OCI-LY3 (cell line): ENCODE measurements around the gene BTBD2.

Experiments used
- H2AFZ ChIP-seq: fragments of 200-600, 300-600 bp; shearing (Covaris generic); 2 replicates; pipeline ENCODE4 v1.6.0; 2014; ENCODE audit warnings: antibody characterized with exemption, low read depth, low read length
- H3K27ac ChIP-seq: fragments of 200-600, 300-600 bp; sonication (generic); 2 replicates; pipeline ENCODE4 v1.5.1; 2014; ENCODE audit warnings: mild to moderate bottlenecking, low read length, moderate library complexity, mixed read lengths
- H3K27me3 ChIP-seq: fragments of 200-600, 300-600 bp; sonication (generic); 2 replicates; pipeline ENCODE4 v1.6.1; 2014; ENCODE audit warnings: low read depth, low read length, mixed read lengths
- H3K36me3 ChIP-seq: fragments of 200-600, 300-600 bp; sonication (generic); replicated peaks from 2 replicates; pipeline ENCODE3; 2014; ENCODE audit warnings: low read depth, low read length, mixed read lengths
- H3K4me1 ChIP-seq: fragments of 300-600, 200-600 bp; sonication (generic); 2 replicates; pipeline ENCODE4 v1.6.1; 2014; ENCODE audit warnings: low read length, mixed read lengths
- H3K4me2 ChIP-seq: fragments of 200-600, 300-600 bp; sonication (generic); 2 replicates; pipeline ENCODE4 v1.6.1; 2014; ENCODE audit warnings: low read length, mixed read lengths
- H3K4me3 ChIP-seq: fragments of 300-600, 200-600 bp; sonication (generic); 2 replicates; pipeline ENCODE4 v1.5.1; 2014; ENCODE audit warnings: antibody characterized with exemption, mild to moderate bottlenecking, low read length, moderate library complexity
- H3K79me2 ChIP-seq: fragments of 300-600, 200-600 bp; shearing (Covaris generic); 2 replicates; pipeline ENCODE4 v1.6.1; 2014; ENCODE audit warnings: mild to moderate bottlenecking, low read length, mixed read lengths
- H3K9ac ChIP-seq: fragments of 300-600, 200-600 bp; shearing (Covaris generic); 2 replicates; pipeline ENCODE4 v1.6.0; 2014; ENCODE audit warnings: mild to moderate bottlenecking, low read length, moderate library complexity
- H3K9me3 ChIP-seq: fragments of 200-600, 300-600 bp; shearing (Covaris generic); 2 replicates; pipeline ENCODE4 v1.6.1; 2014; ENCODE audit warnings: low read length, mixed read lengths; ENCODE audit not compliant: insufficient read depth
- H4K20me1 ChIP-seq: fragments of 200-600, 300-600 bp; sonication (generic); 2 replicates; pipeline ENCODE4 v1.6.1; 2016; ENCODE audit warnings: low read length, mixed read lengths; ENCODE audit not compliant: insufficient read depth
- EZH2phosphoT487 ChIP-seq: fragments of 200-600 bp; shearing (Covaris generic); IDR thresholded peaks from 2 replicates; pipeline ENCODE4 v1.6.1; 2018; ENCODE audit warnings: antibody characterized with exemption, mixed run types, low read depth
- TF ChIP-seq, protein P1 (sequence below): fragments of 200-600, 300-600 bp; sonication (generic); IDR thresholded peaks from 2 replicates; pipeline ENCODE4 v1.5.1; 2014; ENCODE audit warnings: antibody characterized with exemption, low read length, low read depth

BTBD2 gene

DNA sequence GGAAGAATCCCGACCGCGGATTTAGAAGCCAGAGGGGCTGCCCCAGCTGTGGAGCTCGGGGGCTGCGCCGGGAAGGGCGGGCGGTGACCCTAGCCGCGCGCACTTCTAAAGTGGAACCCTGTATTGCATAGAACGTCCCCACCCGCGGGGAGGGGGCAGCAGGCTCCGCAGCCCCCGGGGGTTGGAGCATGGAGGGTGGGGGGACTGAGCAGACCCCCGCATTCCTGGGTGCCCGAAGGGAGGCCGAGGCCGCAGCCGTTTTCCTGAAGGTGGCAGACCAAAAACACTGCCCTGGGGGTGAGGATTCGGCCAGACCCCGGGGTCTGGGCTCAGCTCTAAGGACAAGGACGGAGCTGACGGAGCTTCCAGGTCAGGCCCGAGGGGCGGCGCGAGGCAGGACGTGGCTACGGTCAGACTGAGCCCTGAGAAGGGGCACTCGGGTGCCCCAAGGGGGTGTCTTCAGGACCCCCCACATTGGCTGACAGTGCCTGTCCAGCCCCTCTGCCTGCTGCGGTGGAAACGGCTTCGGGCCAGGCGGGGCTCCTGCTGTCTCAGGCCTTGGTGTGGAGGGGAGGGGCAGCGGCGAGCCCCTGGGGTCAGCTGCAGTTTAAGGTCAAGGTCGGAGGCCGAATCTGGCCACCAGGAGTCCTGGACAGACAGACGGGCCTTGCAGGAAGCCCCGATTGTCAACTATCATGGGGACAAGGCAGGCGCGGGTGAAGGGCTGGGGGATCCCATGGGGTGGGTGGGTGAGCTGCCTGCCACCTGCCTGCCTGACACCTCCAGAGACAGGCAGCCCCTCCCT lies 23.0 kb upstream of the BTBD2 start:
- no peaks in the 10 kb centered on the region for H3K27me3 ChIP-seq
- H4K20me1 ChIP-seq, result peaks cover 61% of the 10 kb centered on the region
- no peak overlapping the region for H3K9ac ChIP-seq
- H2AFZ ChIP-seq, result no peak overlapping the region
- TF ChIP-seq EZH2phosphoT487, result no peak
- TF ChIP-seq, protein P1, sequence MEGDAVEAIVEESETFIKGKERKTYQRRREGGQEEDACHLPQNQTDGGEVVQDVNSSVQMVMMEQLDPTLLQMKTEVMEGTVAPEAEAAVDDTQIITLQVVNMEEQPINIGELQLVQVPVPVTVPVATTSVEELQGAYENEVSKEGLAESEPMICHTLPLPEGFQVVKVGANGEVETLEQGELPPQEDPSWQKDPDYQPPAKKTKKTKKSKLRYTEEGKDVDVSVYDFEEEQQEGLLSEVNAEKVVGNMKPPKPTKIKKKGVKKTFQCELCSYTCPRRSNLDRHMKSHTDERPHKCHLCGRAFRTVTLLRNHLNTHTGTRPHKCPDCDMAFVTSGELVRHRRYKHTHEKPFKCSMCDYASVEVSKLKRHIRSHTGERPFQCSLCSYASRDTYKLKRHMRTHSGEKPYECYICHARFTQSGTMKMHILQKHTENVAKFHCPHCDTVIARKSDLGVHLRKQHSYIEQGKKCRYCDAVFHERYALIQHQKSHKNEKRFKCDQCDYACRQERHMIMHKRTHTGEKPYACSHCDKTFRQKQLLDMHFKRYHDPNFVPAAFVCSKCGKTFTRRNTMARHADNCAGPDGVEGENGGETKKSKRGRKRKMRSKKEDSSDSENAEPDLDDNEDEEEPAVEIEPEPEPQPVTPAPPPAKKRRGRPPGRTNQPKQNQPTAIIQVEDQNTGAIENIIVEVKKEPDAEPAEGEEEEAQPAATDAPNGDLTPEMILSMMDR, result no peak
- H3K4me3 ChIP-seq, result no peak overlapping the region
- peaks cover 27% of the 10 kb centered on the region for H3K79me2 ChIP-seq
- H3K4me2 ChIP-seq, result no peak overlapping the region
- peaks cover 49% of the 10 kb centered on the region for H3K36me3 ChIP-seq
- no peaks in the 10 kb centered on the region for H3K9me3 ChIP-seq
- H3K4me1 ChIP-seq, result peaks cover 29% of the 10 kb centered on the region
- no peak overlapping the region for H3K27ac ChIP-seq

DNA sequence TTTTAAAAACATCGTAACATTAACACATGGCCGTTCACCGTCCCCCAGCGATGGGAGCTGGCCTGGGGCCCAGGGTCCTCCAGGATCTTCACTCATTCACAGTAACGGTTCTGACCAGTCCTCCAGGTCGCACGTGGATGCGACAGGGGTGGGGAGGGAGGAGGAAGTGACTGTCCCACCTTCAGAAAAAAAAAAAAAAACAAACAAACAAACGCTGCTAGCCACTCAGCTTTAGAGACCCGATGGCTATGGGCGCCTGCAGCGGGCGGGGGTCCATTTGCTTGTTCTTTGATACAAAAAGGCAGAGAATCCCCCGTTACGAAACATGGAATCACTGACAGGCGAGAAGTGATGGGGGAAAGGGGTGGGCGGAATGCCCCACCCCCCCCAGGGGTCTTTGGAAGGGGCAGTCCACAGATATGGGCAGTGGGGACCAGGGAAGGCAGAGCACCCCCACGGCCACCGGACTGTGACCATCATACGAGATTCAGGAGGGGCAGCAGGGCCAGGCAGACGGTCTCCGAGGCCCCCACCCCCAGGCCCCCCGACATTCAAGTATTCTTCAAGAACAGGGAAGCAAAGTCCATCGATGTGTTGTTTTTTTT lies 22.2 kb upstream of the BTBD2 start:
- no peak overlapping the region for H3K27ac ChIP-seq
- no peak overlapping the region for H3K9ac ChIP-seq
- H3K9me3 ChIP-seq, result no peaks in the 10 kb centered on the region
- 0 out of 2 replicates have a peak, but pooled peaks cover under 1% of the 10 kb centered on the region for H3K27me3 ChIP-seq
- no peak overlapping the region for H3K4me3 ChIP-seq
- peaks cover 45% of the 10 kb centered on the region for H3K36me3 ChIP-seq
- TF ChIP-seq, protein P1, result no peak
- TF ChIP-seq EZH2phosphoT487, result no peak
- no peak overlapping the region for H3K4me2 ChIP-seq
- H3K4me1 ChIP-seq, result peaks cover 22% of the 10 kb centered on the region
- peaks cover 53% of the 10 kb centered on the region for H4K20me1 ChIP-seq
- H3K79me2 ChIP-seq, result peaks cover 20% of the 10 kb centered on the region
- no peak overlapping the region for H2AFZ ChIP-seq

DNA sequence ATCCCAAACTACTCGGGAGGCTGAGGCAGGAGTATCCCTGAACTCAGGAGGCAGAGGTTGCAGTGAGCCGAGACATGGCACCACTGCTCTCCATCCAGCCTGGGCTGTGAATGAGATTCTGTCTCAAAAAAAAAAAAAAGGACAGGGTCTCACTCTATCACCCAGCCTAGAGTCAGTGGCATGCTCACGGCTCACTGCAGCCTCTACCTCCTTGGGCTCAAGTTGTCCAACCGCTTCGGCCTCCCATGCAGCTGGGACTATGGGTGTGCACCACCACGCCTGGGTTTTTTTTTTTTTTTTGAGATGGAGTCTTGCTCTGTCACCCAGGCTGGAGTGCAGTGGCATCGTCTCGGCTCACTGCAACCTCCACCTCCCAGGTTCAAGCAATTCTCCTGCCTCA lies 20.9 kb upstream of the BTBD2 start:
- Histone ChIP-seq H3K36me3 (peaks cover 39% of the 10 kb centered on the region), H2AFZ (no peak overlapping the region), H3K4me2 (no peak overlapping the region), H3K4me1 (peaks cover 20% of the 10 kb centered on the region), H3K4me3 (no peak overlapping the region), H3K27ac (no peak overlapping the region), H3K9me3 (no peaks in the 10 kb centered on the region), H4K20me1 (peaks cover 44% of the 10 kb centered on the region), H3K9ac (no peak overlapping the region), H3K27me3 (0 out of 2 replicates have a peak, but pooled peaks cover 3% of the 10 kb centered on the region), H3K79me2 (peaks cover 10% of the 10 kb centered on the region)
- TF ChIP-seq EZH2phosphoT487, result no peak
- TF ChIP-seq, protein P1, result no peak

DNA sequence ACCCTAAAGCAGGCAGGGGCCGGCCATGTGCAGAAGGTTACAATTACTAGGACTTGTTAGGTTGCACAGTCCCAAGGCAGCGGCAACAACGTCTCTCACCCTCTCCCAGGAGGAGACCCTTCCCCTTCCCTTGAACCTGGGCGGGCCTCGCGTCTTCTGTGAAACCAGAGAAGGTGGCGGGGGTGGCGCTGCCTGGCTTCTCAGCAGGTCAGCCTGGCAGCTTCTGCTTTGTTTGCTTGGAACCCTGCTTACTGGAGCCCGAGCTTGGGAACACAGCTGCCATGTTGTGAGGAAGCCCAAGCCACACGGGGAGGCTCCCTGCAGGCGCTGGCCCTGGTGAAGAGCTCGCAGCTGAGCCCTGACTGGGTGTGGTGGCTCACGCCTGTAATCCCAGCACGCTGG lies 20.1 kb upstream of the BTBD2 start:
- Histone ChIP-seq H3K9me3 (no peaks in the 10 kb centered on the region), H4K20me1 (peaks cover 35% of the 10 kb centered on the region), H3K9ac (no peak overlapping the region), H3K4me2 (no peak overlapping the region), H3K27ac (no peak overlapping the region), H3K27me3 (0 out of 2 replicates have a peak, but pooled peaks cover 3% of the 10 kb centered on the region), H3K79me2 (peaks cover 2% of the 10 kb centered on the region; the same call in 1 of the 2 replicates), H3K36me3 (peaks cover 31% of the 10 kb centered on the region), H3K4me1 (peaks cover 12% of the 10 kb centered on the region), H2AFZ (no peak overlapping the region), H3K4me3 (no peak overlapping the region)
- TF ChIP-seq, protein P1, result no peak
- TF ChIP-seq EZH2phosphoT487, result no peak
